OCI-LY7 (cell line): ENCODE data around the gene EPB41L4A. TPM values are rescaled to one million over a fixed set of nuclear protein-coding genes. Genes with fewer than 3 reads are reported as not detected.

ENCODE experiments used
- BruUV-seq: library from RNA; stranded (reverse); fragments of 400-500 nt; replicated peaks from 2 replicates; lab custom pipeline; 2021; lab: Mats Ljungman, UMichigan
- CTCF ChIA-PET: fragments of 300-600 bp; sonication (Branson Sonifier 250); formaldehyde crosslinking; loops from one replicate; lab custom pipeline; 2022; ENCODE audit warnings: antibody characterized with exemption; ENCODE audit not compliant: unreplicated experiment; lab: Charles Lee
- POLR2A ChIA-PET: fragments of 300-600 bp; sonication (Branson Sonifier 250); formaldehyde crosslinking; loops from one replicate; lab custom pipeline; 2022; ENCODE audit warnings: antibody characterized with exemption; lab: Charles Lee
- DNase-seq: peaks from one replicate; pipeline ENCODE4 v3.0.0-alpha.2; 2015; ENCODE audit warnings: low spot score
- H2AFZ ChIP-seq: fragments of 200-600 bp; sonication (generic), shearing (Covaris generic); 2 replicates; pipeline ENCODE4 v1.6.1; 2014; ENCODE audit warnings: mild to moderate bottlenecking, antibody characterized with exemption, low read length, moderate library complexity
- H3K27ac ChIP-seq: fragments of 200-600 bp; sonication (generic); 2 replicates; pipeline ENCODE4 v1.5.1; 2014; ENCODE audit warnings: mixed run types, low read depth, mild to moderate bottlenecking, moderate library complexity, low read length, inconsistent platforms; ENCODE audit not compliant: poor library complexity, severe bottlenecking
- H3K36me3 ChIP-seq: fragments of 200-600 bp; sonication (generic); 2 replicates; pipeline ENCODE4 v1.6.1; 2014; ENCODE audit warnings: mild to moderate bottlenecking, antibody characterized with exemption, low read length, moderate library complexity, mixed read lengths; ENCODE audit not compliant: insufficient read depth
- H3K4me1 ChIP-seq: fragments of 200-600 bp; sonication (generic); 2 replicates; pipeline ENCODE4 v1.5.1; 2014; ENCODE audit warnings: mild to moderate bottlenecking, low read length; ENCODE audit not compliant: insufficient read depth, poor library complexity, severe bottlenecking
- H3K4me2 ChIP-seq: fragments of 200-600 bp; sonication (generic); 2 replicates; pipeline ENCODE4 v1.6.1; 2014; ENCODE audit warnings: mild to moderate bottlenecking, low read length
- H3K4me3 ChIP-seq: fragments of 200-600 bp; sonication (generic); 2 replicates; pipeline ENCODE4 v1.5.1; 2014; ENCODE audit warnings: mild to moderate bottlenecking, low read depth, low read length; ENCODE audit not compliant: poor library complexity, severe bottlenecking
- H3K79me2 ChIP-seq: fragments of 200-600 bp; sonication (generic); 2 replicates; pipeline ENCODE4 v1.6.1; 2016; ENCODE audit warnings: low read depth, mild to moderate bottlenecking, low read length, moderate library complexity, mixed read lengths; ENCODE audit not compliant: insufficient read depth
- H3K9me2 ChIP-seq: fragments of 200-600 bp; sonication (generic); 2 replicates; pipeline ENCODE4 v1.6.1; 2016; ENCODE audit warnings: mild to moderate bottlenecking, low read length, mixed read lengths; ENCODE audit not compliant: insufficient read depth
- H3K9me3 ChIP-seq: fragments of 200-600 bp; sonication (generic); 2 replicates; pipeline ENCODE4 v1.6.1; 2014; ENCODE audit warnings: mild to moderate bottlenecking, mixed run types, low read length, mixed read lengths
- H4K20me1 ChIP-seq: fragments of 200-600 bp; sonication (generic); 2 replicates; pipeline ENCODE4 v1.6.1; 2014; ENCODE audit warnings: mild to moderate bottlenecking, antibody characterized with exemption, low read length, moderate library complexity, mixed read lengths; ENCODE audit not compliant: insufficient read depth
- CTCF ChIP-seq: fragments of 200-600 bp; sonication (generic); conservative IDR thresholded peaks from 2 replicates; pipeline ENCODE4 v1.5.1; 2014; ENCODE audit warnings: mild to moderate bottlenecking, antibody characterized with exemption, low read length, moderate library complexity, mixed read lengths
- EZH2phosphoT487 ChIP-seq: fragments of 200-600 bp; sonication (generic); IDR thresholded peaks from 2 replicates; pipeline ENCODE4 v1.6.1; 2018; ENCODE audit warnings: low read depth, borderline replicate concordance, mild to moderate bottlenecking, mixed run types, antibody characterized with exemption, low read length, moderate library complexity, mixed read lengths
- intact Hi-C: fragments of 100-400 bp; cut with micrococcal nuclease; formaldehyde crosslinking; loops from one replicate; pipeline ENCODE4 v1.10.0; 2022; ENCODE audit not compliant: unreplicated experiment
- small RNA-seq: library from RNA; depleted of rRNA; stranded (forward); fragments of <200 nt; gene quantifications from one replicate; pipeline ENCODE3, GENCODE V24; 2014
- total RNA-seq, 2 experiments: library from RNA; depleted of rRNA in 1 of 2; stranded (reverse); fragments of >200 nt in 1 of 2; shearing (Covaris generic) in 1 of 2; gene quantifications; 2 replicates each; pipeline ENCODE4 v1.2.3, GENCODE V29; 2014 to 2022

The EPB41L4A gene
- total RNA-seq, 2 experiments from 2014 or later: 0.03 TPM; not detected in 1

GRCh38 chr5:112117551-112117950, 301.5 kb downstream of the EPB41L4A start:
- Histone ChIP-seq H3K9me3 (no peaks in the 10 kb centered on the region), H2AFZ (no peak overlapping the region), H3K36me3 (no peaks in the 10 kb centered on the region), H3K4me2 (no peak overlapping the region), H3K27ac (no peak overlapping the region), H3K79me2 (no peaks in the 10 kb centered on the region), H3K4me1 (no peaks in the 10 kb centered on the region), H4K20me1 (no peaks in the 10 kb centered on the region), H3K4me3 (no peak overlapping the region), H3K9me2 (no peaks in the 10 kb centered on the region; the same call in 1 of the 2 replicates)
- intact Hi-C loops: no loop called here
- TF ChIP-seq EZH2phosphoT487: no peak
- TF ChIP-seq CTCF: no peak
- no TSS peak for BruUV-seq
- CTCF ChIA-PET: no interaction called here
- POLR2A ChIA-PET: no interaction called here
- DNase-seq: no peak

- Histone ChIP-seq H3K27ac (no peak overlapping the region), H3K9me3 (no peaks in the 10 kb centered on the region), H3K36me3 (no peaks in the 10 kb centered on the region), H2AFZ (no peak overlapping the region), H4K20me1 (no peaks in the 10 kb centered on the region), H3K4me1 (no peaks in the 10 kb centered on the region), H3K4me2 (no peak overlapping the region), H3K9me2 (no peaks in the 10 kb centered on the region), H3K79me2 (no peaks in the 10 kb centered on the region), H3K4me3 (no peak overlapping the region)
- ChIA-PET POLR2A (no interaction called here), CTCF (no interaction called here)
- BruUV-seq: no TSS peak
- TF ChIP-seq CTCF (no peak), EZH2phosphoT487 (no peak)
- DNase-seq: no peak
- intact Hi-C loops: no loop called here
These were observed 302.7 kb downstream of the EPB41L4A start for GRCh38 chr5:112116371-112116770.

GRCh38 chr5:112113565-112113964, 305.5 kb downstream of the EPB41L4A start:
- no peak overlapping the region for H3K27ac ChIP-seq

More at GRCh38 chr5:112113565-112113964, 305.5 kb downstream of the EPB41L4A start:
- TF ChIP-seq CTCF: no peak
- TF ChIP-seq EZH2phosphoT487: no peak
- Histone ChIP-seq H3K79me2 (no peaks in the 10 kb centered on the region), H4K20me1 (no peaks in the 10 kb centered on the region), H3K4me3 (no peak overlapping the region), H3K9me2 (no peaks in the 10 kb centered on the region), H3K36me3 (no peaks in the 10 kb centered on the region), H2AFZ (no peak overlapping the region), H3K4me2 (no peak overlapping the region), H3K9me3 (no peaks in the 10 kb centered on the region), H3K4me1 (no peaks in the 10 kb centered on the region)
- ChIA-PET POLR2A (interaction anchor here (1.0 kb wide), 1 partner anchor 578 kb away, joined by 3 read pairs; no protein-coding TSS in a partner anchor), CTCF (no interaction called here)
- BruUV-seq: no TSS peak
- DNase-seq: no peak
- intact Hi-C loops: no loop called here

Small RNAs within 50 kb of the gene (small RNA-seq; reads per million reads assigned to genes)
- gene AC010265.1 (not detected), gene HMGB3P16 (not detected), gene SNORA13 (8.6 reads per million, percentile 95 among the genes with 10 or more reads in this experiment)
